IMR-90 (cell line): ENCODE results near the gene HS6ST2. TPM values are rescaled to one million over a fixed set of nuclear protein-coding genes. Genes with fewer than 3 reads are reported as not detected.
A peak's percentile ranks its signal among the peaks of the same experiment; 100 is the strongest.

Experiments
- ATAC-seq: fragments of 200-7000 bp; cut with Tn5 transposase; 2 replicates; pipeline ENCODE4 v1.9.1; 2020; ENCODE audit warnings: low read depth, mild to moderate bottlenecking, moderate library complexity
- BruUV-seq: library from RNA; stranded (reverse); fragments of 400-500 nt; replicated peaks from 2 replicates; lab custom pipeline; 2021; lab: Mats Ljungman, UMichigan
- CTCF ChIA-PET: fragments of 300-600 bp; formaldehyde crosslinking; extraction: SDS; loops from one replicate; lab custom pipeline; 2021; ENCODE audit warnings: antibody characterized with exemption; lab: Yijun Ruan, JAX
- POLR2A ChIA-PET: fragments of 300-600 bp; sonication (Branson Sonifier 250); formaldehyde crosslinking; loops from one replicate; lab custom pipeline; 2022; ENCODE audit warnings: antibody characterized with exemption; ENCODE audit not compliant: unreplicated experiment; lab: Charles Lee
- DNase-seq: peaks from one replicate; pipeline ENCODE4 v3.0.0; 2013
- H2AFZ ChIP-seq: replicated peaks from 2 replicates; pipeline ENCODE3; 2013; ENCODE audit warnings: low read length, mild to moderate bottlenecking; ENCODE audit not compliant: poor library complexity
- H2AK5ac ChIP-seq: 2 replicates; pipeline ENCODE4 v1.6.1; 2013; ENCODE audit warnings: low read depth, low read length, inconsistent platforms
- H2AK9ac ChIP-seq: replicated peaks from 2 replicates; pipeline ENCODE3; 2013; ENCODE audit warnings: mild to moderate bottlenecking, low read depth, low read length, moderate library complexity; ENCODE audit not compliant: poor library complexity
- H2BK120ac ChIP-seq: 2 replicates; pipeline ENCODE4 v1.6.1; 2013; ENCODE audit warnings: low read depth, low read length, inconsistent platforms
- H2BK15ac ChIP-seq: 3 replicates; pipeline ENCODE4 v1.6.1; 2013; ENCODE audit warnings: low read depth, low read length, inconsistent platforms
- H2BK20ac ChIP-seq: 2 replicates; pipeline ENCODE4 v1.6.1; 2013; ENCODE audit warnings: low read depth, mild to moderate bottlenecking, inconsistent platforms, low read length, moderate library complexity
- H2BK5ac ChIP-seq: 2 replicates; pipeline ENCODE4 v1.6.1; 2013; ENCODE audit warnings: mild to moderate bottlenecking, low read depth, low read length, inconsistent platforms; ENCODE audit not compliant: poor library complexity, severe bottlenecking
- H3K14ac ChIP-seq: replicated peaks from 2 replicates; pipeline ENCODE4 v1.6.1; 2013; ENCODE audit warnings: low read depth, low read length, inconsistent platforms
- H3K18ac ChIP-seq: 2 replicates; pipeline ENCODE4 v1.6.1; 2013; ENCODE audit warnings: low read depth, low read length, control low read depth
- H3K23ac ChIP-seq: 2 replicates; pipeline ENCODE4 v1.6.1; 2013; ENCODE audit warnings: low read depth, low read length, inconsistent platforms
- H3K27ac ChIP-seq: 2 replicates; pipeline ENCODE4 v1.5.1; 2013; ENCODE audit warnings: mild to moderate bottlenecking, control low read depth, low read length; ENCODE audit not compliant: insufficient read depth
- H3K27me3 ChIP-seq: 2 replicates; pipeline ENCODE4 v1.6.1; 2013; ENCODE audit warnings: low read length; ENCODE audit not compliant: control insufficient read depth, insufficient read depth
- H3K36me3 ChIP-seq: 2 replicates; pipeline ENCODE4 v1.6.1; 2013; ENCODE audit warnings: low read length, mixed read lengths; ENCODE audit not compliant: control insufficient read depth, insufficient read depth
- H3K4ac ChIP-seq: 2 replicates; pipeline ENCODE4 v1.6.1; 2013; ENCODE audit warnings: low read depth, low read length, inconsistent platforms
- H3K4me1 ChIP-seq: 2 replicates; pipeline ENCODE4 v1.6.1; 2013; ENCODE audit warnings: low read length, mixed read lengths; ENCODE audit not compliant: control insufficient read depth, insufficient read depth
- H3K4me2 ChIP-seq: 2 replicates; pipeline ENCODE4 v1.6.1; 2013; ENCODE audit warnings: low read depth, mild to moderate bottlenecking, control low read depth, low read length, moderate library complexity
- H3K4me3 ChIP-seq: 2 replicates; pipeline ENCODE4 v1.5.1; 2013; ENCODE audit warnings: low read depth, mild to moderate bottlenecking, control low read depth, low read length, moderate library complexity; ENCODE audit not compliant: insufficient read depth
- H3K56ac ChIP-seq: 2 replicates; pipeline ENCODE4 v1.6.1; 2013; ENCODE audit warnings: low read length, inconsistent platforms; ENCODE audit not compliant: insufficient read depth; ENCODE audit errors: extremely low read depth
- H3K79me1 ChIP-seq, 2 experiments: 2 replicates each; pipeline ENCODE4 v1.6.1; 2013; ENCODE audit warnings: low read length in 2 of 2, inconsistent platforms in 1 of 2, low read depth in 1 of 2
- H3K9ac ChIP-seq: 2 replicates; pipeline ENCODE4 v1.6.1; 2013; ENCODE audit warnings: low read depth, low read length, control low read depth
- H3K9me1 ChIP-seq: 2 replicates; pipeline ENCODE4 v1.6.1; 2013; ENCODE audit warnings: low read length, inconsistent platforms; ENCODE audit not compliant: insufficient read depth
- H3K9me3 ChIP-seq: 2 replicates; pipeline ENCODE4 v1.6.1; 2013; ENCODE audit warnings: low read length; ENCODE audit not compliant: control insufficient read depth, insufficient read depth
- H4K20me1 ChIP-seq: 2 replicates; pipeline ENCODE4 v1.6.1; 2013; ENCODE audit warnings: low read length, inconsistent platforms; ENCODE audit not compliant: insufficient read depth
- H4K5ac ChIP-seq: 2 replicates; pipeline ENCODE4 v1.6.1; 2013; ENCODE audit warnings: mild to moderate bottlenecking, low read depth, low read length, control low read depth
- H4K8ac ChIP-seq, 2 experiments: 2 replicates each; pipeline ENCODE4 v1.6.1; 2013; ENCODE audit warnings: low read depth in 2 of 2, low read length in 2 of 2, control low read depth in 1 of 2, inconsistent platforms in 1 of 2
- H4K91ac ChIP-seq: 2 replicates; pipeline ENCODE4 v1.6.1; 2013; ENCODE audit warnings: low read depth, low read length, inconsistent platforms; ENCODE audit not compliant: insufficient read depth
- ELK1 ChIP-seq: fragments of 150-350 bp; IDR thresholded peaks from 2 replicates; pipeline ENCODE4 v1.6.1; 2016; ENCODE audit warnings: low read depth, mild to moderate bottlenecking, low read length, moderate library complexity, borderline replicate concordance
- MAFK ChIP-seq: IDR thresholded peaks from 2 replicates; pipeline ENCODE4 v1.6.1; 2012; ENCODE audit warnings: low read depth, low read length, improper control_type of control experiment
- RAD21 ChIP-seq: IDR thresholded peaks from 2 replicates; pipeline ENCODE4 v1.6.1; 2012; ENCODE audit warnings: low read length, improper control_type of control experiment
- SMC3 ChIP-seq: fragments of 150-350 bp; IDR thresholded peaks from 2 replicates; pipeline ENCODE4 v1.6.1; 2016; ENCODE audit warnings: low read depth, mild to moderate bottlenecking, antibody characterized with exemption, low read length, moderate library complexity
- WGBS, 2 experiments: methylation state at CpG; one replicate each; pipeline versions ENCODE4 v1.1.5 to v1.1.7; 2013; ENCODE audit warnings: missing lambda C conversion rate in 2 of 2; ENCODE audit not compliant: insufficient read length in 1 of 2; ENCODE audit errors: extremely low coverage in 2 of 2; 5-methylcytosine and 5-hydroxymethylcytosine counted together
- dilution Hi-C: fragments of 300-500 bp; cut with HindIII; formaldehyde crosslinking; loops from one replicate; pipeline ENCODE4 v1.14.3; 2018; ENCODE audit warnings: low sequenced_read_pairs; ENCODE audit not compliant: unreplicated experiment
- in situ Hi-C: fragments of 300-500 bp; cut with MboI; formaldehyde crosslinking; loops from 3 replicates; pipeline ENCODE4 v1.14.3; 2019; ENCODE audit warnings: low sequenced_read_pairs, inconsistent platforms, mixed read lengths
- intact Hi-C: fragments of 100-400 bp; cut with micrococcal nuclease; formaldehyde crosslinking; loops from 2 replicates; pipeline ENCODE4 v1.10.0; 2022
- polyA plus RNA-seq, 3 experiments: library from polyadenylated mRNA; depleted of rRNA; stranded (reverse); fragments of >200 nt; gene quantifications; 2 replicates each; pipeline ENCODE4 v1.2.3, GENCODE V29; 2012; ENCODE audit warnings: low replicate concordance in 1 of 3
- total RNA-seq: library from RNA; depleted of rRNA; stranded (reverse); fragments of >200 nt; gene quantifications from 2 replicates; pipeline ENCODE4 v1.2.3, GENCODE V29; 2012

Gene HS6ST2
- total and polyA plus RNA-seq, 2 of the 4 experiments (the other 2 are of a cell fraction), result not detected

- Histone ChIP-seq H2BK15ac (no peak overlapping the region), H3K4me1 (no peaks in the 10 kb centered on the region), H3K4me3 (no peak overlapping the region), H4K91ac (no peak overlapping the region), H3K56ac (no peak overlapping the region), H2BK20ac (no peak overlapping the region), H2BK5ac (no peak overlapping the region), H3K36me3 (no peaks in the 10 kb centered on the region), H2AFZ (no peak overlapping the region), H3K4ac (no peak overlapping the region), H3K27ac (no peak overlapping the region), H3K4me2 (no peak overlapping the region), H4K8ac (no peak overlapping the region), H2BK120ac (no peak overlapping the region), H3K9me3 (no peaks in the 10 kb centered on the region), H3K27me3 (peaks cover 10% of the 10 kb centered on the region), H3K14ac (no peak overlapping the region), H3K9me1 (no peaks in the 10 kb centered on the region), H3K79me1 (no peaks in the 10 kb centered on the region), H3K18ac (no peak overlapping the region), H2AK5ac (no peak overlapping the region), H4K20me1 (no peaks in the 10 kb centered on the region), H3K9ac (no peak overlapping the region), H4K5ac (no peak overlapping the region), H2AK9ac (peak overlapping the region; percentile 32), H3K23ac (no peak overlapping the region)
- intact Hi-C loops (no loop called here), in situ Hi-C loops (no loop called here), dilution Hi-C loops (no loop called here)
- 40% methylated on average over 1 of the region's 4 CpGs; no CpG with 5 or more reads in 1 of the 2 experiments for WGBS, 2 experiments
- TF ChIP-seq RAD21 (no peak), ELK1 (no peak), MAFK (no peak), SMC3 (no peak)
- POLR2A ChIA-PET, result no interaction called here
- BruUV-seq, result no TSS peak
- CTCF ChIA-PET, result no interaction called here
- ATAC-seq, result no peak
- DNase-seq, result no peak
These were observed 355.7 kb downstream of the HS6ST2 start for GRCh38 chrX:132602701-132603100.
